HL-60 (cell line): ENCODE results near the gene CCDC127.
A peak's percentile ranks its signal among the peaks of the same experiment; 100 is the strongest.
"Not testable (repeated sequence)": the region's sequence is repeated elsewhere in the genome, so short reads cannot be mapped to it uniquely, and the experiment has no call there.

Source experiments
- DNase-seq, 2 experiments: peaks; one replicate each; pipeline ENCODE4 v3.0.0-alpha.2; 2010 to 2020; ENCODE audit warnings: low read depth in 1 of 2, low spot score in 1 of 2
- H3K27ac ChIP-seq: fragments of 250-450 bp; sonication (Bioruptor Pico); replicated peaks from 2 replicates; pipeline ENCODE4 v1.5.1; 2020; ENCODE audit warnings: mild to moderate bottlenecking, moderate library complexity
- H3K27me3 ChIP-seq: fragments of 250-450 bp; sonication (Bioruptor Pico); 2 replicates; pipeline ENCODE4 v1.5.1; 2021; ENCODE audit warnings: mild to moderate bottlenecking, moderate library complexity; ENCODE audit not compliant: insufficient read depth, poor library complexity, severe bottlenecking
- H3K4me3 ChIP-seq: replicated peaks from 2 replicates; pipeline ENCODE4 v1.5.1; 2011; ENCODE audit warnings: mild to moderate bottlenecking, control low read depth, low read length; ENCODE audit not compliant: insufficient read depth
- CTCF ChIP-seq: IDR thresholded peaks from one replicate; pipeline ENCODE4 v1.5.1; 2011; ENCODE audit warnings: low read length, control low read depth, inconsistent platforms; ENCODE audit not compliant: insufficient read depth
- GABPA ChIP-seq: IDR thresholded peaks from 2 replicates; pipeline ENCODE4 v1.6.1; 2012; ENCODE audit warnings: low read depth
- POLR2AphosphoS5 ChIP-seq: IDR thresholded peaks from 2 replicates; pipeline ENCODE4 v1.6.1; 2012; ENCODE audit warnings: low read depth
- REST ChIP-seq: IDR thresholded peaks from 2 replicates; pipeline ENCODE4 v1.6.1; 2012; ENCODE audit warnings: low read depth; ENCODE audit not compliant: insufficient replicate concordance
- SPI1 ChIP-seq: IDR thresholded peaks from 2 replicates; pipeline ENCODE4 v1.6.1; 2012; ENCODE audit warnings: low read depth, mild to moderate bottlenecking, borderline replicate concordance
- long read RNA-seq: library from polyadenylated mRNA; unstranded; transcript quantifications from one replicate; pipeline ENCODE4 v2.0.0, GENCODE V29; 2020

CCDC127 gene
- long read RNA-seq, full-length matches to known transcripts: 62 of 65 reads
- long read RNA-seq, partial matches to known transcripts: 0 of 65 reads
- long read RNA-seq, other reads (novel, unspliced or antisense): 3 of 65 reads

DNA sequence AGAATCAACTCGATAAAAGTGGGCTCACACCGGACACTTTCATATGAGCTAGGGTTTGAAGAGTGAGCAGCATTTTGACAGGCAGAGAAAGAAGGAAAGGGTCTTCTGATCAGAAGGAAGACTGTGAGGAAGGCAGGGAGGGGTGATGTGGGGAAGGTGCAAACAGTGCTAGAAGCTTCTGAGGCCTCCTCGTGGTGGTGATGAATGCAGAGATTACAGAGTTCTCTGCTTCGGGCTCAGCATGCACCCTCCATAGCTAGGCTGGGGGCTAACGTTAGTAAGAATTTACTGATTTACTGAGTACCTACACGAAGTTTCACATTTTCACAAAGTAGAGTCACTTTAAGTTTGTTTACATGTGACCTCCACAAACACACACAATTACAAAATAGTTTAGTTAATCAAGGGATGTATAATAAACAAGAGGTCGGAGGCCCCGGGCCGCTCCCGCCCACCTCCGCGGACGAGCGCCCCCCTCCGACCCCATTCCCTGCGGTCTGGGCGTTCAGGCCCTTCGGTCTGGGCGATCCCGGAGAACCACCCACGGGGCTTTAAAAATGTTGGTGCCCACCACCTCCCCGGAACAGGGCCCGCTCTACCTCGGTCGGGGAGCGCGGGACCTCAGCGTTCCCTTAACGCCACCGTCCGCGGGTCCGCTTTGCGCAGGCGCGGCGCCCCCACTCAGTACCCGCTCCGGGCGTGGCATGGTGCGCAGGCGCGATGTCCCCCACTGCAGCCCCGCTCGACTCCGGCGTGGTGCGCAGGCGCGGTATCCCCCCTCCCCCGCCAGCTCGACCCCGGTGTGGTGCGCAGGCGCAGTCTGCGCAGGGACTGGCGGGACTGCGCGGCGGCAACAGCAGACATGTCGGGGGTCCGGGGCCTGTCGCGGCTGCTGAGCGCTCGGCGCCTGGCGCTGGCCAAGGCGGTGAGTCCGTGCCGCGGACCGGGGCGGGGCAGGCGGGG is at the start of gene CCDC127, which contains the start of gene SDHA:
Gene CCDC127, minus strand, starts transcription at position 660 of the 963 bp plus-strand sequence. CDS start 1,304 bp downstream, outside the sequence.
Gene SDHA, plus strand, starts transcription at position 827 of the 963 bp plus-strand sequence. Its CDS starts 36 bp downstream, at position 863.
- peak; percentile 52; the same call in 1 of the 2 replicates for TF ChIP-seq POLR2AphosphoS5
- DNase-seq: peak; percentile 78 to 89
- peak within 1 kb of the TSS; percentile 77 for H3K27ac ChIP-seq
- peak within 1 kb of the TSS; percentile 95 for H3K4me3 ChIP-seq
- not testable (repeated sequence) for H3K27me3 ChIP-seq

GRCh38 chr5:267716-268115 is 49.8 kb upstream of the CCDC127 start:
- H3K27ac ChIP-seq: no peak overlapping the region

DNA sequence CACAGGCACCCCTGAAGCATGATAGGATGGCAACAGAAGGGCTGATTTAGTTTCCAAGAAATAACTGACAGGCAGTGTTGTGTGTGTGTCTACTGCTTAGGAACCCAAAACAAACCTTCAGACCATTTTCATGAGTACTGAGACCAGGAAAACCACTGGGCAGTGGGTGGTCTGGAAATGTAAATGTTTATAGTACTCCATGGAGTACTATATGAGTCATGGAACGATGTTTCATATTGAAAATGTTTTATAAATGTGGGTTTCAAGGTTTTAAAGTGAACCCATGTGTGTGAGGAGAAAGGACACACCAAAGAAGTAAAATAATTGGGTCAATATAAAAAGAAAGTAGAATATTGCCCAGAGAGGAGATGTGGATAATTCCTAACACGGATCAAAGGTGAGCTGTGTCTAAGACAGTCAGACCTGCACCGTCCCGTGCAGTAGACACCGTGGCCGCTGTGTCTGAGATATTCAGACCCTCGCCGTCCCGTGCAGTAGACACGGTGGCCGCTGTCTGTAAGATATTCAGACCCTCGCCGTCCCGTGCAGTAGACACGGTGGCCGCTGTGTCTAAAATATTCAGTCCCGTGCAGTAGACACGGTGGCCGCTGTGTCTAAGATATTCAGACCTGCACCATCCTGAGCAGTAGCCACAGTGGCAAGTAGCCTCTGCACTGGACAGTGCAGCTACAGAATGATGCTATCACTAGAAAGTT is 48.5 kb upstream of the CCDC127 start:
- not testable (repeated sequence) for H3K4me3 ChIP-seq, H3K27ac ChIP-seq, DNase-seq, H3K27me3 ChIP-seq

More at GRCh38 chr5:267716-268115, 49.8 kb upstream of the CCDC127 start:
- TF ChIP-seq CTCF (no peak), POLR2AphosphoS5 (no peak), SPI1 (no peak), REST (no peak)
- Histone ChIP-seq H3K27me3 (no peaks in the 10 kb centered on the region), H3K4me3 (no peak overlapping the region)
- no peak for DNase-seq

GRCh38 chr5:264338-264737 is 46.4 kb upstream of the CCDC127 start:
- DNase-seq: no peak
- H3K4me3 ChIP-seq: no peak overlapping the region
- TF ChIP-seq POLR2AphosphoS5: no peak
- no peak for TF ChIP-seq GABPA
- TF ChIP-seq CTCF: no peak
- TF ChIP-seq SPI1: no peak
- no peak for TF ChIP-seq REST
- no peak overlapping the region for H3K27ac ChIP-seq
- H3K27me3 ChIP-seq: no peaks in the 10 kb centered on the region

GRCh38 chr5:263275-263974 is 45.5 kb upstream of the CCDC127 start:
- not testable (repeated sequence) for H3K4me3 ChIP-seq, H3K27me3 ChIP-seq, H3K27ac ChIP-seq, DNase-seq
